ENCODE data around the gene MYRF.

GRCh38 chr11:61782299-61782698, 29.9 kb downstream of the MYRF start:
- TF ChIP-seq POLR2A (IDR thresholded peaks at IDR 0.05) (no peak), CTCF (IDR thresholded peaks at IDR 0.05) (no peak)

Data from adrenal gland (tissue), 5 donors.